A673 (cell line): Measurements from ENCODE around the gene CYBC1. TPM values are rescaled to one million over a fixed set of nuclear protein-coding genes. Genes with fewer than 3 reads are reported as not detected.

Experiments
- BruUV-seq: library from RNA; stranded (reverse); fragments of 400-500 nt; replicated peaks from 2 replicates; lab custom pipeline; 2021; lab: Mats Ljungman, UMichigan
- CTCF ChIA-PET: fragments of 300-600 bp; sonication (Branson Sonifier 250); formaldehyde crosslinking; loops from one replicate; lab custom pipeline; 2022; ENCODE audit warnings: antibody characterized with exemption; lab: Charles Lee
- POLR2A ChIA-PET: fragments of 300-600 bp; sonication (Branson Sonifier 250); formaldehyde crosslinking; loops from one replicate; lab custom pipeline; 2022; ENCODE audit warnings: antibody characterized with exemption; ENCODE audit not compliant: low non-redundant PET; lab: Charles Lee
- DNase-seq: peaks from one replicate; pipeline ENCODE4 v3.0.0-alpha.2; 2015; ENCODE audit warnings: low spot score
- H3K27ac ChIP-seq: fragments of 200-600 bp; sonication (generic); 2 replicates; pipeline ENCODE4 v1.5.1; 2016; ENCODE audit warnings: mixed run types, low read depth, mild to moderate bottlenecking, mixed read lengths, antibody characterized with exemption, low read length; ENCODE audit not compliant: poor library complexity, severe bottlenecking
- H3K27me3 ChIP-seq: fragments of 200-600 bp; sonication (generic); replicated peaks from 2 replicates; pipeline ENCODE4 v1.6.1; 2017; ENCODE audit warnings: mixed run types, low read depth, mild to moderate bottlenecking, mixed read lengths, antibody characterized with exemption, low read length; ENCODE audit not compliant: insufficient read depth, poor library complexity
- H3K36me3 ChIP-seq: fragments of 200-600 bp; sonication (generic); 2 replicates; pipeline ENCODE4 v1.6.1; 2016; ENCODE audit warnings: mixed run types, mild to moderate bottlenecking, mixed read lengths, antibody characterized with exemption, low read length; ENCODE audit not compliant: insufficient read depth, poor library complexity, severe bottlenecking
- H3K4me1 ChIP-seq: fragments of 200-600 bp; sonication (generic); 2 replicates; pipeline ENCODE4 v1.6.1; 2017; ENCODE audit warnings: mixed run types, mild to moderate bottlenecking, mixed read lengths, antibody characterized with exemption, low read length; ENCODE audit not compliant: insufficient read depth, poor library complexity, severe bottlenecking
- H3K4me3 ChIP-seq: fragments of 200-600 bp; sonication (generic); 2 replicates; pipeline ENCODE4 v1.5.1; 2016; ENCODE audit warnings: low read depth, mixed run types, mild to moderate bottlenecking, mixed read lengths, low read length; ENCODE audit not compliant: poor library complexity, severe bottlenecking
- H3K9me3 ChIP-seq: fragments of 200-600 bp; sonication (generic); 2 replicates; pipeline ENCODE4 v1.6.1; 2016; ENCODE audit warnings: mixed run types, low read depth, mild to moderate bottlenecking, mixed read lengths, antibody characterized with exemption, low read length; ENCODE audit not compliant: poor library complexity, severe bottlenecking
- CTCF ChIP-seq: fragments of 300-800, 200-600 bp; sonication (generic); conservative IDR thresholded peaks from 2 replicates; pipeline ENCODE4 v1.5.1; 2017; ENCODE audit warnings: low read depth, mild to moderate bottlenecking, antibody characterized with exemption, low read length, moderate library complexity, mixed read lengths
- EZH2 ChIP-seq: fragments of 200-600 bp; sonication (generic); IDR thresholded peaks from 2 replicates; pipeline ENCODE4 v1.6.1; 2017; ENCODE audit warnings: borderline replicate concordance, low read depth, mild to moderate bottlenecking, mixed read lengths, antibody characterized with exemption, low read length; ENCODE audit not compliant: poor library complexity, severe bottlenecking
- intact Hi-C: fragments of 100-400 bp; cut with micrococcal nuclease; formaldehyde crosslinking; loops from one replicate; pipeline ENCODE4 v1.10.0; 2022; ENCODE audit not compliant: unreplicated experiment
- total RNA-seq: library from RNA; stranded (reverse); gene quantifications from 2 replicates; pipeline ENCODE4 v1.2.3, GENCODE V29; 2021

Gene CYBC1
- total RNA-seq, 1 experiment from 2014 or later, result 72.8 TPM

- Histone ChIP-seq H3K4me1 (peaks cover 29% of the 10 kb centered on the region), H3K9me3 (no peaks in the 10 kb centered on the region), H3K27me3 (no peaks in the 10 kb centered on the region), H3K4me3 (no peak overlapping the region), H3K27ac (no peak overlapping the region), H3K36me3 (peaks cover 3% of the 10 kb centered on the region)
- ChIA-PET POLR2A (interaction anchor here (0.7 kb wide), 1 partner anchor 12 kb away, joined by 4 read pairs; no protein-coding TSS in a partner anchor), CTCF (no interaction called here)
- no TSS peak for BruUV-seq
- intact Hi-C loops, result no loop called here
- no peak for TF ChIP-seq EZH2
- TF ChIP-seq CTCF, result no peak
- no peak for DNase-seq
These were observed 49.7 kb downstream of the CYBC1 start for GRCh38 chr17:82400830-82401229.

- Histone ChIP-seq H3K9me3 (no peaks in the 10 kb centered on the region), H3K27me3 (no peaks in the 10 kb centered on the region), H3K36me3 (peaks cover 3% of the 10 kb centered on the region), H3K27ac (peak overlapping the region; percentile 63), H3K4me1 (peaks cover 29% of the 10 kb centered on the region), H3K4me3 (no peak overlapping the region)
- no TSS peak for BruUV-seq
- no peak for DNase-seq
- intact Hi-C loops, result no loop called here
- CTCF ChIA-PET, result interaction anchor here (0.6 kb wide), 1 partner anchor 46 kb away, joined by 7 read pairs; no protein-coding TSS in a partner anchor
- POLR2A ChIA-PET, result interaction anchor here (0.7 kb wide), 1 partner anchor 12 kb away, joined by 4 read pairs; no protein-coding TSS in a partner anchor
- TF ChIP-seq EZH2 (no peak), CTCF (no peak)
These were observed 50.3 kb downstream of the CYBC1 start for GRCh38 chr17:82400206-82400605.

GRCh38 chr17:82399601-82400101, 50.9 kb downstream of the CYBC1 start:
- ChIA-PET CTCF (interaction anchor here (0.6 kb wide), 1 partner anchor 45 kb away, joined by 7 read pairs; no protein-coding TSS in a partner anchor), POLR2A (interaction anchor here (0.5 to 0.9 kb wide), 2 partner anchors 11 to 107 kb away, joined by 3 to 5 read pairs; no protein-coding TSS in a partner anchor)
- TF ChIP-seq CTCF (no peak), EZH2 (no peak)
- intact Hi-C loops, result no loop called here
- Histone ChIP-seq H3K4me3 (no peak overlapping the region), H3K4me1 (peaks cover 29% of the 10 kb centered on the region), H3K27me3 (no peaks in the 10 kb centered on the region), H3K36me3 (peaks cover 3% of the 10 kb centered on the region), H3K9me3 (no peaks in the 10 kb centered on the region), H3K27ac (peak overlapping the region; percentile 63)
- no TSS peak for BruUV-seq
- peak; percentile 29 for DNase-seq
